H1 (cell line): ENCODE data around the gene CELSR1. TPM values are rescaled to one million over a fixed set of nuclear protein-coding genes. Genes with fewer than 3 reads are reported as not detected.

Source experiments
- CTCF ChIA-PET: fragments of 300-600 bp; sonication (Branson Sonifier 250); formaldehyde crosslinking; loops from one replicate; lab custom pipeline; 2021; ENCODE audit not compliant: partially characterized antibody; lab: Charles Lee
- POLR2A ChIA-PET: fragments of 300-600 bp; sonication (Branson Sonifier 250); formaldehyde crosslinking; loops from one replicate; lab custom pipeline; 2021; ENCODE audit warnings: inconsistent platforms; ENCODE audit not compliant: partially characterized antibody; lab: Charles Lee
- DNase-seq, 2 experiments: peaks; one replicate each; pipeline versions ENCODE4 v3.0.0 to v3.0.0-alpha.2; 2010 to 2022; ENCODE audit warnings: low spot score in 2 of 2, low read depth in 1 of 2, mixed read lengths in 1 of 2
- FAIRE-seq: peaks from 2 replicates; lab custom pipeline; 2011; peaks lifted over from hg19 to GRCh38; lab: Jason Lieb, UNC
- H2AFZ ChIP-seq: 2 replicates; pipeline ENCODE4 v1.8.1; 2012; ENCODE audit warnings: low read length, inconsistent platforms
- H2AK5ac ChIP-seq: 2 replicates; pipeline ENCODE4 v1.6.1; 2013; ENCODE audit warnings: low read depth, low read length
- H2BK120ac ChIP-seq: replicated peaks from 2 replicates; pipeline ENCODE3; 2013; ENCODE audit warnings: low read depth, low read length, inconsistent platforms
- H2BK12ac ChIP-seq: 2 replicates; pipeline ENCODE4 v1.6.1; 2013; ENCODE audit warnings: low read depth, low read length
- H2BK15ac ChIP-seq: 2 replicates; pipeline ENCODE4 v1.6.1; 2013; ENCODE audit warnings: low read length
- H2BK20ac ChIP-seq: 2 replicates; pipeline ENCODE4 v1.6.1; 2013; ENCODE audit warnings: low read length
- H2BK5ac ChIP-seq: 2 replicates; pipeline ENCODE4 v1.6.1; 2013; ENCODE audit warnings: low read depth, low read length
- H3K14ac ChIP-seq: 2 replicates; pipeline ENCODE4 v1.6.1; 2013; ENCODE audit warnings: inconsistent platforms; ENCODE audit not compliant: insufficient read length
- H3K18ac ChIP-seq: 2 replicates; pipeline ENCODE4 v1.6.1; 2013; ENCODE audit warnings: low read length; ENCODE audit errors: extremely low read depth
- H3K23ac ChIP-seq: 2 replicates; pipeline ENCODE4 v1.6.1; 2013; ENCODE audit warnings: inconsistent platforms; ENCODE audit not compliant: insufficient read length
- H3K23me2 ChIP-seq: 2 replicates; pipeline ENCODE4 v1.6.1; 2013; ENCODE audit warnings: low read depth, low read length
- H3K27ac ChIP-seq: 2 replicates; pipeline ENCODE4 v1.6.1; 2011; ENCODE audit warnings: low read depth, low read length, inconsistent platforms
- H3K27me3 ChIP-seq, 4 experiments: replicated peaks in 1 of 4; 1 replicate in 1 of 4; 2 replicates in 3 of 4; pipeline versions ENCODE4 v1.6.1 to v1.8.1; 2011 to 2013; ENCODE audit warnings: low read length in 3 of 4, mild to moderate bottlenecking in 3 of 4, inconsistent platforms in 2 of 4, mixed read lengths in 2 of 4, moderate library complexity in 1 of 4; ENCODE audit not compliant: control insufficient read depth in 3 of 4, insufficient read depth in 3 of 4; ENCODE audit errors: extremely low read depth in 1 of 4
- H3K36me3 ChIP-seq, 4 experiments: 2 replicates each; pipeline versions ENCODE4 v1.6.1 to v1.8.1; 2011 to 2013; ENCODE audit warnings: mild to moderate bottlenecking in 4 of 4, low read length in 3 of 4, moderate library complexity in 2 of 4, control low read depth in 1 of 4, inconsistent platforms in 1 of 4; ENCODE audit not compliant: insufficient read depth in 4 of 4, control insufficient read depth in 2 of 4
- H3K4ac ChIP-seq: replicated peaks from 2 replicates; pipeline ENCODE3; 2013; ENCODE audit warnings: low read length, low read depth, mixed read lengths, inconsistent platforms; ENCODE audit not compliant: insufficient read length
- H3K4me1 ChIP-seq, 4 experiments: replicated peaks in 1 of 4; 1 replicate in 1 of 4; 2 replicates in 3 of 4; pipeline versions ENCODE4 v1.6.1 to v1.8.1; 2011 to 2013; ENCODE audit warnings: low read length in 3 of 4, inconsistent platforms in 2 of 4, mixed read lengths in 1 of 4; ENCODE audit not compliant: insufficient read depth in 4 of 4, control insufficient read depth in 3 of 4
- H3K4me2 ChIP-seq, 2 experiments: 2 replicates each; pipeline versions ENCODE4 v1.6.1 to v1.8.1; 2011 to 2013; ENCODE audit warnings: low read depth in 2 of 2, low read length in 2 of 2, control low read depth in 1 of 2, inconsistent platforms in 1 of 2, mild to moderate bottlenecking in 1 of 2; ENCODE audit not compliant: insufficient read depth in 1 of 2
- H3K4me3 ChIP-seq, 4 experiments: fragments of 200-600, 300-600 bp in 1 of 4; sonication (generic), shearing (Covaris generic), sonication (Bioruptor Twin) in 1 of 4; 2 replicates each; pipeline versions ENCODE4 v1.5.1 to v1.8.1; 2011 to 2016; ENCODE audit warnings: low read length in 4 of 4, low read depth in 3 of 4, control low read depth in 2 of 4, inconsistent platforms in 2 of 4, mild to moderate bottlenecking in 2 of 4, mixed read lengths in 1 of 4, moderate library complexity in 1 of 4; ENCODE audit not compliant: insufficient read depth in 2 of 4; ENCODE audit errors: extremely low read depth in 1 of 4
- H3K56ac ChIP-seq: replicated peaks from 2 replicates; pipeline ENCODE3; 2013; ENCODE audit warnings: low read depth, mild to moderate bottlenecking, mixed read lengths, low read length, inconsistent platforms; ENCODE audit not compliant: insufficient read length
- H3K79me1 ChIP-seq: 2 replicates; pipeline ENCODE4 v1.6.1; 2013; ENCODE audit warnings: low read depth, low read length, control low read depth
- H3K79me2 ChIP-seq, 2 experiments: 2 replicates each; pipeline versions ENCODE4 v1.6.1 to v1.8.1; 2012 to 2013; ENCODE audit warnings: low read length in 2 of 2, mild to moderate bottlenecking in 2 of 2, inconsistent platforms in 1 of 2; ENCODE audit not compliant: insufficient read depth in 2 of 2, control insufficient read depth in 1 of 2
- H3K9ac ChIP-seq, 4 experiments: replicated peaks in 1 of 4; 1 replicate in 1 of 4; 2 replicates in 3 of 4; pipeline versions ENCODE4 v1.6.1 to v1.8.1; 2011 to 2013; ENCODE audit warnings: low read depth in 3 of 4, low read length in 3 of 4, control low read depth in 2 of 4, mild to moderate bottlenecking in 2 of 4, moderate library complexity in 2 of 4, inconsistent platforms in 1 of 4; ENCODE audit errors: extremely low read depth in 1 of 4
- H3K9me3 ChIP-seq, 2 experiments: 2 replicates each; pipeline versions ENCODE4 v1.6.1 to v1.8.1; 2012 to 2013; ENCODE audit warnings: mild to moderate bottlenecking in 2 of 2, moderate library complexity in 2 of 2, control low read depth in 1 of 2, inconsistent platforms in 1 of 2, low read depth in 1 of 2, low read length in 1 of 2, mixed read lengths in 1 of 2; ENCODE audit not compliant: insufficient read depth in 2 of 2
- H4K20me1 ChIP-seq, 2 experiments: replicated peaks in 1 of 2; 2 replicates each; pipeline versions ENCODE3 to v1.8.1; 2011 to 2013; ENCODE audit warnings: inconsistent platforms in 2 of 2, low read length in 2 of 2, mild to moderate bottlenecking in 1 of 2; ENCODE audit not compliant: insufficient read depth in 2 of 2, control insufficient read depth in 1 of 2
- H4K5ac ChIP-seq: 2 replicates; pipeline ENCODE4 v1.6.1; 2013; ENCODE audit warnings: low read length, low read depth, mixed read lengths, inconsistent platforms; ENCODE audit not compliant: insufficient read length
- H4K8ac ChIP-seq: 2 replicates; pipeline ENCODE4 v1.8.0; 2013; ENCODE audit warnings: mild to moderate bottlenecking, moderate library complexity, low read length, inconsistent platforms; ENCODE audit not compliant: insufficient read depth; ENCODE audit errors: extremely low read depth
- H4K91ac ChIP-seq: replicated peaks from 2 replicates; pipeline ENCODE3; 2013; ENCODE audit warnings: low read length, mixed read lengths, inconsistent platforms; ENCODE audit not compliant: insufficient read length
- CBX8 ChIP-seq: fragments of 300-800, 300-1000 bp; sonication (generic); IDR thresholded peaks from 2 replicates; pipeline ENCODE4 v1.7.1; 2016; ENCODE audit warnings: low read depth, low read length, borderline replicate concordance
- CHD1 ChIP-seq: IDR thresholded peaks from 2 replicates; pipeline ENCODE4 v1.6.1; 2012; ENCODE audit warnings: low read depth, low read length, improper control_type of control experiment
- EZH2 ChIP-seq: fragments of 200-600 bp; sonication (generic); IDR thresholded peaks from 2 replicates; pipeline ENCODE4 v1.7.1; 2012; ENCODE audit warnings: low read depth, mild to moderate bottlenecking, moderate library complexity, low read length, inconsistent platforms; ENCODE audit not compliant: severe bottlenecking
- GABPA ChIP-seq: IDR thresholded peaks from 2 replicates; pipeline ENCODE4 v1.6.1; 2011; ENCODE audit warnings: mild to moderate bottlenecking, low read length, moderate library complexity, borderline replicate concordance; ENCODE audit not compliant: insufficient read depth
- RAD21 ChIP-seq, 2 experiments: IDR thresholded peaks in 1 of 2; conservative IDR thresholded peaks in 1 of 2; 2 replicates each; pipeline ENCODE4 v1.6.1; 2011; ENCODE audit warnings: low read depth in 2 of 2, low read length in 2 of 2, improper control_type of control experiment in 1 of 2, inconsistent platforms in 1 of 2, mild to moderate bottlenecking in 1 of 2, moderate library complexity in 1 of 2
- SUZ12 ChIP-seq: fragments of 200-600 bp; sonication (generic); IDR thresholded peaks from 2 replicates; pipeline ENCODE4 v1.6.1; 2012; ENCODE audit warnings: mild to moderate bottlenecking, inconsistent platforms, low read length, moderate library complexity, mixed read lengths
- TCF12 ChIP-seq: IDR thresholded peaks from 2 replicates; pipeline ENCODE4 v1.6.1; 2011; ENCODE audit warnings: low read depth, mild to moderate bottlenecking, low read length
- WGBS, 2 experiments: shearing (Covaris generic) in 1 of 2; methylation state at CpG; one replicate each; pipeline versions ENCODE4 v1.1.6 to v1.1.7; 2013 to 2015; ENCODE audit warnings: low lambda C conversion rate in 2 of 2, mixed read lengths in 2 of 2, inconsistent platforms in 1 of 2, low coverage in 1 of 2, missing lambda C conversion rate in 1 of 2; ENCODE audit not compliant: insufficient replicate concordance in 2 of 2, insufficient coverage in 1 of 2, insufficient read length in 1 of 2; ENCODE audit errors: extremely low coverage in 1 of 2, missing lambda C conversion rate in 1 of 2; 5-methylcytosine and 5-hydroxymethylcytosine counted together
- polyA plus RNA-seq, 7 experiments: library from polyadenylated mRNA; depleted of rRNA in 3 of 7; stranded (reverse) in 5 of 7; unstranded in 2 of 7; fragments of >200 nt in 5 of 7; fragments of 200-250 nt in 2 of 7; gene quantifications; 1 replicate in 5 of 7; 2 replicates in 1 of 7; 4 replicates in 1 of 7; pipeline versions ENCODE4 v1.2.1 to v1.2.3, GENCODE V29; 2011 to 2013; ENCODE audit warnings: missing spikeins in 2 of 7, mixed read lengths in 2 of 7
- total RNA-seq: library from RNA; stranded (reverse); fragmentation: NEBNext Ultra II Directional; extraction: Animal tissue kit (Norgen Biotek cat#: 25700); gene quantifications from 2 replicates; pipeline ENCODE4 v1.2.1, GENCODE V29; 2021

Gene CELSR1
- total and polyA plus RNA-seq, 2 of the 8 experiments (the other 6 are each of a cell fraction or from before 2014, with no cell fraction given): 9.0 to 12.4 TPM

DNA sequence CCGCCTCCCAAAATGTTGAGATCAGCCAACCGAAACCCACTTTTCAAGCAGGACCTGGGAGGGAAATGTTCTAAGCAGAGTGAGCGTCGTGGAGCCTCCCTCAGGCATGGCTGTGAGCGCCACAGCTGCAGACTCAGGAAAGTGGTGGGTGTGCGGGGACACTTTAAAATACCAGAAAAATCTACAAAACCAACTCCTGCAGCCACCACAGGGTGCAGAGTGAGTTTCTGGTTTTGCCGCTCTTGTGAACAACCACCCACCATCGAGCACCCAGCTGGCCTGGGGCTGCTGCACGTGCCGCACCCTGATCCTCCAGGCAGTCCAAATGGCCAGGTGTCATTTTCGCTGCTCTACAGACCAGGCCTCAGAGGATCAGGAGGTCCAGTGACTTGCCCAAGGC is 46.9 kb downstream of the CELSR1 start:
- WGBS, 2 experiments: 83% methylated on average over 11 of the region's 11 CpGs; no CpG with 5 or more reads in 1 of the 2 experiments
- Histone ChIP-seq H2BK120ac (no peak overlapping the region), H2BK12ac (no peak overlapping the region), H3K9ac (no peak overlapping the region), H3K4me2 (no peak overlapping the region), H2AFZ (no peak overlapping the region), H4K5ac (no peak overlapping the region), H4K91ac (no peak overlapping the region), H2BK15ac (no peak overlapping the region), H3K27me3 (no peaks in the 10 kb centered on the region), H3K14ac (no peak overlapping the region), H3K56ac (no peak overlapping the region), H3K4ac (no peak overlapping the region), H4K20me1 (peaks cover 1 to 6% of the 10 kb centered on the region in 2 experiments), H3K36me3 (no peaks in the 10 kb centered on the region), H2BK20ac (no peak overlapping the region), H3K79me2 (no peaks in the 10 kb centered on the region), H3K23me2 (0 out of 2 replicates have a peak, but pooled peaks cover 1% of the 10 kb centered on the region), H3K4me3 (no peak overlapping the region), H3K4me1 (peaks cover 0 to 4% (median 0%) of the 10 kb centered on the region in 4 experiments; a peak in 1 of 7 replicates), H3K27ac (no peak overlapping the region), H3K79me1 (no peaks in the 10 kb centered on the region), H2AK5ac (no peak overlapping the region), H3K18ac (no peak overlapping the region), H4K8ac (no peak overlapping the region), H3K23ac (no peak overlapping the region), H2BK5ac (no peak overlapping the region), H3K9me3 (no peaks in the 10 kb centered on the region)
- TF ChIP-seq EZH2: no peak
- no peak for TF ChIP-seq GABPA
- TF ChIP-seq CBX8: no peak
- TF ChIP-seq RAD21 (IDR thresholded peaks at IDR 0.05 in 1 of 2, conservative IDR thresholded peaks at IDR 0.05 in 1 of 2; ENCODE audit: low read depth in 2 of 2, low read length in 2 of 2): no peak
- TF ChIP-seq CHD1: no peak
- no peak for TF ChIP-seq SUZ12
- TF ChIP-seq TCF12: no peak
- ChIA-PET POLR2A (interaction anchor here (0.8 kb wide), 1 partner anchor 30 kb away, joined by 3 read pairs; no protein-coding TSS in a partner anchor), CTCF (no interaction called here)
- no peak for DNase-seq
- no peak for FAIRE-seq
